ENCODE measurements around the gene FLT1.
A peak's percentile ranks its signal among the peaks of the same experiment; 100 is the strongest.

The FLT1 gene

DNA sequence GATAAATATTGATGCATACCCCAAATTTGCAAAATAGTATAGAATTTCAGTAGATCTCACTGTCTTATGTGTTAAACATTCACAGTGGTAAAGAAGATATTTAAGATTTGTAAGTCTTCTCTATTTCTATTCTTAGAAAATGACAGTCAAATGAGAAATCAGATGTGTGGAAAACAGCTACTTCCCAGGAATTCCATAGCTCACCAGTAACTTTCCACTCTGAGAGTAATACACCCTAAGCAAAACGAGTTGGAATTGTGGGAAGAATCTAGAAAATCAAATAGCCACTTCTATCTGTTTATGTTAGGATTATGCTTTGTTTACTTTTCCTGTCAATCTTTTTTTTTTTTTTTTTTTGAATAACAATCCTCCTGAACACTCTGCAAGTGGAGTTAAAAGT lies 69.1 kb downstream of the FLT1 start:
- no peaks in the 10 kb centered on the region for H3K9me3 ChIP-seq (ENCODE audit: control insufficient read depth in 5 of 5, low read length in 5 of 5)
- peaks cover 0 to 17% (median 0%) of the 10 kb centered on the region in 5 donors for H3K36me3 ChIP-seq (ENCODE audit: control insufficient read depth in 5 of 5, insufficient read depth in 5 of 5, low read length in 5 of 5)
- H3K27me3 ChIP-seq (ENCODE audit: control insufficient read depth in 5 of 5, insufficient read depth in 4 of 5, low read length in 5 of 5), result peaks cover 0 to 3% (median 0%) of the 10 kb centered on the region in 5 donors
- H3K9ac ChIP-seq (ENCODE audit: low read length in 5 of 5), result no peak overlapping the region
- peaks cover 0 to 29% (median 7%) of the 10 kb centered on the region in 5 donors for H3K4me1 ChIP-seq (ENCODE audit: control insufficient read depth in 5 of 5, insufficient read depth in 5 of 5, low read length in 5 of 5)
- H3K27ac ChIP-seq (ENCODE audit: low read depth, low read length), result no peak overlapping the region
- H3K4me3 ChIP-seq (ENCODE audit: low read depth in 1 of 5, low read length in 5 of 5), result no peak overlapping the region

DNA sequence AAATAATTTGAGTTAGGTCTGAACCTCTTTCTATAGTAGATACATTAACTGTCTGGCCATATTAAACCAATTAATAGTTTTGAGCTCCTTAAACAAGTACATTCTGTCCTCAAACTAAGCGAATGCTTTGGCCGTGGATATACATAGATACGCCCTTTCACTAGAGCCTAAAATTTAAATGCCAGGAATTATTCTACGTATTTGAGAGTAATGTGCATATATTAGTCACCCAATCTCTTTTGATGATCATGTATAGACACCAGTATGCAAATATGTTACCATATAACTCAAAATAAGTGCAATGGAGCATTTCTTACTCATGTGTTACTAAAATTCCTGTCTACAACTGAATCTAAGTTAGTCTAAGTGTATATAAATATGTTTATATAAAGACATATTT lies 70.4 kb downstream of the FLT1 start:
- no peak overlapping the region for H3K4me3 ChIP-seq (ENCODE audit: low read depth in 1 of 5, low read length in 5 of 5)
- H3K4me1 ChIP-seq (ENCODE audit: control insufficient read depth in 5 of 5, insufficient read depth in 5 of 5, low read length in 5 of 5), result peaks cover 0 to 35% (median 7%) of the 10 kb centered on the region in 5 donors
- peaks cover 0 to under 1% (median 0%) of the 10 kb centered on the region in 5 donors for H3K27me3 ChIP-seq (ENCODE audit: control insufficient read depth in 5 of 5, insufficient read depth in 4 of 5, low read length in 5 of 5)
- no peak overlapping the region for H3K9ac ChIP-seq (ENCODE audit: low read length in 5 of 5)
- no peak overlapping the region for H3K27ac ChIP-seq (ENCODE audit: low read depth, low read length)
- no peaks in the 10 kb centered on the region for H3K9me3 ChIP-seq (ENCODE audit: control insufficient read depth in 5 of 5, low read length in 5 of 5)
- H3K36me3 ChIP-seq (ENCODE audit: control insufficient read depth in 5 of 5, insufficient read depth in 5 of 5, low read length in 5 of 5), result peaks cover 0 to 15% (median 0%) of the 10 kb centered on the region in 5 donors

DNA sequence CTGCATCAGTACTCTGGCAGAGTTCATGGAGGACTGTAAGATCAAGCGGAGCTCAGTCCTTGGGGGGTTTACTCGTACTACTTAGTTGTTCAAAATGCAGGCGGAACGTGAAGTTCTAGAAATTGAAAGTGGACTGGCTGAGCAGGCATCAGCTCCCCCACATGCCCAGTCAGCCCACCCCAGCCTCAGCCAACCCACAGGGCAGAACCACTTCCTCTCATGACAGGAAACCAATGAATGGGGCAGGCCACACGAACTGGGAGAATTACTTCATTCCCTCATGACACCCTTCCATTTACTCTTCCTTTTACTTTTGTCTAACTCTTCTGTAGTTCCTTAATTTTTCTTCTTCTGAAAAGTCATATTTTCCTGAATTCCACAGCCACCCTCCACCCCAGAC lies 71.9 kb downstream of the FLT1 start:
- H3K4me3 ChIP-seq (ENCODE audit: low read depth in 1 of 5, low read length in 5 of 5), result peak overlapping the region in 1 of 5 donors; percentile 18
- peaks cover 0 to 2% (median 0%) of the 10 kb centered on the region in 5 donors for H3K27me3 ChIP-seq (ENCODE audit: control insufficient read depth in 5 of 5, insufficient read depth in 4 of 5, low read length in 5 of 5)
- H3K9me3 ChIP-seq (ENCODE audit: control insufficient read depth in 5 of 5, low read length in 5 of 5), result no peaks in the 10 kb centered on the region
- peaks cover 0 to 15% (median 0%) of the 10 kb centered on the region in 5 donors for H3K36me3 ChIP-seq (ENCODE audit: control insufficient read depth in 5 of 5, insufficient read depth in 5 of 5, low read length in 5 of 5)
- H3K4me1 ChIP-seq (ENCODE audit: control insufficient read depth in 5 of 5, insufficient read depth in 5 of 5, low read length in 5 of 5), result peaks cover 0 to 35% (median 7%) of the 10 kb centered on the region in 5 donors
- peak overlapping the region in 1 of 5 donors; percentile 44 for H3K9ac ChIP-seq (ENCODE audit: low read length in 5 of 5)
- no peak overlapping the region for H3K27ac ChIP-seq (ENCODE audit: low read depth, low read length)

DNA sequence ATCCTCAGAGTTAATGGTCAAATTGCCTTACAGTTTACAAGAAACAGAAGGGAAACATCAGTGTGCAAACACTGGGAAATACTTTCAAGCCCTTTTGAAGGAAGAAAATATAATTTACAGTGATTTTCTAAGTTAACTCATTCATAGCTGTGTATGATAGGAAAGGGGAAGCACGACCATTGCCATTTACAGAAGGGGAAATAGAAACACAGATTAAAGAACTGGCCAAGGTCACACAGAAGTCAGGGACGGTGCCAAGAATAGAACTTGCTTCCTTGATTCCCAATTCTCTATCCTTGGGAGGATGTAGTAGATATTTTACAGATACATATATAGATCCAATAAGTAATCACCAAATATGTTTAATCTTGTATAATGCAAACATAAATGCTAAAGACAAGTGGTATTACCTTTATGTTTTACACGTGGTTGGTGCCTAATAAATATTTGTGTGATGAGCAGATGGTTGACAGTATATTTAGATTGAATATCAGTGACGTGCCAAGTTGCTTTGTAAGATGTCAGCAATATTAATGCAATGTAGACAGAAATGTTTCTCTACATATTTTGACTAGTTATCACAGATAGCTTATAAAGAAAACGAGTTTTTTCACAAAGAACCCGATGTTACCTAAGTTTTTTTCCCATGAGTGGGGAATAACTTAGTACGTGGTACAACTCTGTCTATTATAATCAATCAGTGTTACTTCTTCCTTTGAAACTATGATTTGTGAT lies 73.1 kb downstream of the FLT1 start:
- no peaks in the 10 kb centered on the region for H3K9me3 ChIP-seq (ENCODE audit: control insufficient read depth in 5 of 5, low read length in 5 of 5)
- H3K4me1 ChIP-seq (ENCODE audit: control insufficient read depth in 5 of 5, insufficient read depth in 5 of 5, low read length in 5 of 5), result peaks cover 0 to 35% (median 7%) of the 10 kb centered on the region in 5 donors
- H3K36me3 ChIP-seq (ENCODE audit: control insufficient read depth in 5 of 5, insufficient read depth in 5 of 5, low read length in 5 of 5), result peaks cover 0 to 12% (median 0%) of the 10 kb centered on the region in 5 donors
- H3K4me3 ChIP-seq (ENCODE audit: low read depth in 1 of 5, low read length in 5 of 5), result no peak overlapping the region
- H3K27ac ChIP-seq (ENCODE audit: low read depth, low read length), result no peak overlapping the region
- H3K27me3 ChIP-seq (ENCODE audit: control insufficient read depth in 5 of 5, insufficient read depth in 4 of 5, low read length in 5 of 5), result peaks cover 0 to 2% (median 0%) of the 10 kb centered on the region in 5 donors
- H3K9ac ChIP-seq (ENCODE audit: low read length in 5 of 5), result no peak overlapping the region

DNA sequence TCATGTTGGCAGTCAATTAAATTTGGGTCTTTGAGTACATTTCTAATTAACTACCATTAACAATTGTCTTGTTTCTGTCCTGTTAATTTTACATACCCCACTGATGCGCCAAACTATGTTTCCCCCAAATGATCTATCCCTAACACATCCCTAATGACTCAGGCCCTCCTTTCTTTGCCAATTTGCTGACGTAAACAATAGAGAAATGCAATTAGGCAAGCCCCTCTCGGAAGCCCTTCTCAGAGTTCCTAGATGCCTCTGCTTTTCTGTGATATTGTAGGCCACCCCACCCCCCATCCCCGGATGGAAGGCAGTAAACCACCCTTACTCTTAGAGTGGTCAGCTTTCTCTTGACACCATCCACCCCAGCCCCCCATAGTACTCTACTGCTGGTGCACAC lies 74.2 kb downstream of the FLT1 start:
- Histone ChIP-seq H3K9ac (ENCODE audit: low read length in 5 of 5) (no peak overlapping the region), H3K27me3 (ENCODE audit: control insufficient read depth in 5 of 5, insufficient read depth in 4 of 5, low read length in 5 of 5) (peaks cover 0 to 2% (median 0%) of the 10 kb centered on the region in 5 donors), H3K27ac (ENCODE audit: low read depth, low read length) (no peak overlapping the region)

DNA sequence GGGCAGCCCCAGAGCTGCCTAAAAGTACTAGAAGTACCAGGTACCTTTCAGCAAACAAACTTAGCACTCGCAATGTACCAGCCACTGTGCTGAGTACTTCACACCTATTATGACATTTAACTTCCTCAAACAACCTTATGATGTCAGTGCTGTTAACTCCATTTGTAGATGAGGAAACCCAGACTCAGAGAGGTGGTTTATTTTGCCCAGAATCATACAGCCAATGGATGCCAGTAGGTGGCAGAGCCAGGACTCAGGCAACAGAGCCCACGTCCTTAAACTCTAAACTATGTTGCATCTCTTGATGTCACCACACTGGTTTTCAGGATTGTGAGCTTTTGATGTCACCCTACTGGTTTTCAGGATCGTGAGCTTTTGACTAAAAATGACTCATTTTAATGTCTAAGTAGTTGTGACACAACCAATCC lies 78.9 kb downstream of the FLT1 start:
- no peak overlapping the region for H3K27ac ChIP-seq (ENCODE audit: low read depth, low read length)
- peaks cover 0 to 20% (median 0%) of the 10 kb centered on the region in 5 donors for H3K4me1 ChIP-seq (ENCODE audit: control insufficient read depth in 5 of 5, insufficient read depth in 5 of 5, low read length in 5 of 5)
- H3K9ac ChIP-seq (ENCODE audit: low read length in 5 of 5), result no peak overlapping the region
- H3K36me3 ChIP-seq (ENCODE audit: control insufficient read depth in 5 of 5, insufficient read depth in 5 of 5, low read length in 5 of 5), result peaks cover 0 to 4% (median 0%) of the 10 kb centered on the region in 5 donors
- H3K4me3 ChIP-seq (ENCODE audit: low read depth in 1 of 5, low read length in 5 of 5), result no peak overlapping the region
- H3K27me3 ChIP-seq (ENCODE audit: control insufficient read depth in 5 of 5, insufficient read depth in 4 of 5, low read length in 5 of 5), result peaks cover 0 to 2% (median 0%) of the 10 kb centered on the region in 5 donors
- H3K9me3 ChIP-seq (ENCODE audit: control insufficient read depth in 5 of 5, low read length in 5 of 5), result no peaks in the 10 kb centered on the region

More for the DNA sequence above, 74.2 kb downstream of the FLT1 start:
- peaks cover 0 to 31% (median 7%) of the 10 kb centered on the region in 5 donors for H3K4me1 ChIP-seq (ENCODE audit: control insufficient read depth in 5 of 5, insufficient read depth in 5 of 5, low read length in 5 of 5)
- no peaks in the 10 kb centered on the region for H3K9me3 ChIP-seq (ENCODE audit: control insufficient read depth in 5 of 5, low read length in 5 of 5)
- H3K36me3 ChIP-seq (ENCODE audit: control insufficient read depth in 5 of 5, insufficient read depth in 5 of 5, low read length in 5 of 5), result peaks cover 0 to 5% (median 0%) of the 10 kb centered on the region in 5 donors
- no peak overlapping the region for H3K4me3 ChIP-seq (ENCODE audit: low read depth in 1 of 5, low read length in 5 of 5)

DNA sequence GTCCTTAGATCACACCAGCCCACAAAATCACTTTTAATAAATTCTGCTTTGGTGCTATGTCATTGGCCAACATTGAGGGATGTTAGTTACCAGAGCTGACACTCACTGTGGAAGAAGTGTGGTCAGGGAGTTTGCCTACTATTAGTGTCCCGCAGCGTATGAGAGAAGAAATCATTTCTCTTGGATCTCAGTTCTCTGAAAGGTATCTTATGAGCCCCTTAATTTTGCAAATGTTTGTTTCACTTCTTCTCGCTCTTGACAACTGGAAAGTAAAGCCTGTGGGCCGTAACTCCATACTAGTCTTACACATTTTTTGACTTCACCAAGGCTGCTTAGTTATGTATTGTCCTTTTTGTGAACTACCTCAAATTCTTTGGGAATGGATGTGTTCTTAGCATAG lies 80.9 kb downstream of the FLT1 start:
- Histone ChIP-seq H3K4me3 (ENCODE audit: low read depth in 1 of 5, low read length in 5 of 5) (no peak overlapping the region), H3K9ac (ENCODE audit: low read length in 5 of 5) (no peak overlapping the region), H3K27ac (ENCODE audit: low read depth, low read length) (peak overlapping the region; percentile 52), H3K9me3 (ENCODE audit: control insufficient read depth in 5 of 5, low read length in 5 of 5) (no peaks in the 10 kb centered on the region), H3K36me3 (ENCODE audit: control insufficient read depth in 5 of 5, insufficient read depth in 5 of 5, low read length in 5 of 5) (peaks cover 0 to 4% (median 0%) of the 10 kb centered on the region in 5 donors), H3K27me3 (ENCODE audit: control insufficient read depth in 5 of 5, insufficient read depth in 4 of 5, low read length in 5 of 5) (peaks cover 0 to 1% (median 0%) of the 10 kb centered on the region in 5 donors), H3K4me1 (ENCODE audit: control insufficient read depth in 5 of 5, insufficient read depth in 5 of 5, low read length in 5 of 5) (peaks cover 0 to 25% (median 1%) of the 10 kb centered on the region in 5 donors)

DNA sequence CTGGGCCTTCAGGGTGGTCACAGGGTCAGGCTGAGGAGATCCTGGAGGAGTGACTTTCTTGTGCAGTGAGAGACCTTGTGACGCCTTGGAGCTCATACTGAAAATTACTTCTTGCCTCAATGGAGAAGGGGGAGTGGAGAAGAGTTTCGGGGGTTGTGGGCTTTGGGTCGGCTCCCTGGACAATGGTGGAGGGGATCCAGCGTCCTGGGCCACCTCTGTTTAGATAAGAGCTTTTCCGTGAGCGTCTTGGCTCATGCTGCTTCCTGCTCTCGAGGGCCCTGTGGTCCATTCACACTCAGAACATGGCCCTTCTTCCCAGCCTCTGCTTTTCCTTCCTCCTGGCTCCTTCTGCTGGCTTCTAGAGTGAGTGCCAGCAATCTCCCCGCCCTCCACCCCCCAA lies 81.9 kb downstream of the FLT1 start:
- H3K9ac ChIP-seq (ENCODE audit: low read length in 5 of 5), result no peak overlapping the region
- peak overlapping the region; percentile 52 for H3K27ac ChIP-seq (ENCODE audit: low read depth, low read length)
- peaks cover 0 to 4% (median 0%) of the 10 kb centered on the region in 5 donors for H3K36me3 ChIP-seq (ENCODE audit: control insufficient read depth in 5 of 5, insufficient read depth in 5 of 5, low read length in 5 of 5)
- H3K4me3 ChIP-seq (ENCODE audit: low read depth in 1 of 5, low read length in 5 of 5), result no peak overlapping the region
- H3K27me3 ChIP-seq (ENCODE audit: control insufficient read depth in 5 of 5, insufficient read depth in 4 of 5, low read length in 5 of 5), result peaks cover 0 to 6% (median 0%) of the 10 kb centered on the region in 5 donors
- no peaks in the 10 kb centered on the region for H3K9me3 ChIP-seq (ENCODE audit: control insufficient read depth in 5 of 5, low read length in 5 of 5)
- H3K4me1 ChIP-seq (ENCODE audit: control insufficient read depth in 5 of 5, insufficient read depth in 5 of 5, low read length in 5 of 5), result peaks cover 0 to 34% (median 4%) of the 10 kb centered on the region in 5 donors

DNA sequence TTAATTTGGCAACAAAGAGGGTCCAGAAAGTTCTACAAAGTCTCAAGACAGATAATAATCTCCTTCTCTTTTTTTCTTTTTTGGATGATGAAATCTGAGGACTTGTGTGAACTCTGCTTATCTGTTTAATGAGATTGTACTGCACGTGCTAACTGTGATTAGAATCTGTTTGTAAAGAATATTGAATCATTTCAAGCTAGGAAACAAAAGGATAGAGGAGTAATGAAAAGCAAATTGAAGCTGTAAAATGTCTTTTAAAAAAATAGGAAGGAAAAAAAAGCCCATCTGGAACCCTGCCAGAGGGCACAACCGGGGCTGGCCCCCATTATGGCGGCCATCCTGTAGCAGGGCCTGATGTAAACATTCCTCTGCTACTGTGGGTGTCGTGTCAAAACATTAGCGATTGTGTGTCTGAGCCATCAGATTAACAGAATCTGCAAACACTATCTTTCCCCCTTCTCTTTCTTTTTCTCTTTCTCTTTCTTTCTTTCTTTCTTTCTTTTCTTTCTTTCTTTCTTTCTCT lies 83.0 kb downstream of the FLT1 start:
- Histone ChIP-seq H3K27me3 (ENCODE audit: control insufficient read depth in 5 of 5, insufficient read depth in 4 of 5, low read length in 5 of 5) (peaks cover 0 to 6% (median 0%) of the 10 kb centered on the region in 5 donors), H3K9ac (ENCODE audit: low read length in 5 of 5) (no peak overlapping the region), H3K4me1 (ENCODE audit: control insufficient read depth in 5 of 5, insufficient read depth in 5 of 5, low read length in 5 of 5) (peaks cover 0 to 41% (median 4%) of the 10 kb centered on the region in 5 donors), H3K4me3 (ENCODE audit: low read depth in 1 of 5, low read length in 5 of 5) (no peak overlapping the region), H3K27ac (ENCODE audit: low read depth, low read length) (no peak overlapping the region), H3K36me3 (ENCODE audit: control insufficient read depth in 5 of 5, insufficient read depth in 5 of 5, low read length in 5 of 5) (peaks cover 0 to 4% (median 0%) of the 10 kb centered on the region in 5 donors), H3K9me3 (ENCODE audit: control insufficient read depth in 5 of 5, low read length in 5 of 5) (no peaks in the 10 kb centered on the region)

DNA sequence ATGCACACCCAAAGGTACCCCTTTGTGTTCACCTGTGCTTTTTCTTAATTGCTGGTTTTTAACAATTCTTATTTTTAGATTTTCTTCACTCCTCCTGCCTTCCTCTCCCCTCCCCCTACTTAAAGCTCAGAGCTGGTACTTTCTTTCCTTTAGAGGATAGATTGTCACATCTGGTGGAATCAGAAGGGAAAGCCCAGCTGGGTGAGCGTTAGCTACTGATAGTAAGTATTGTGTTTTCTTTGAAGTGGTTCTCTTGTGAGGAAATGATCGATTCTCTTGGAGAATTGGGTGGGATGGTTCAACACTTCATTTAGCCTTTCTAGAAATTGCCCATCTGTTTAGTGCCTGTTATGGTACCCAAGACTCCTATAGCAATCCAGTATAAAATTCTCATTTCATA lies 84.8 kb downstream of the FLT1 start:
- Histone ChIP-seq H3K27ac (ENCODE audit: low read depth, low read length) (no peak overlapping the region), H3K9me3 (ENCODE audit: control insufficient read depth in 5 of 5, low read length in 5 of 5) (no peaks in the 10 kb centered on the region), H3K4me3 (ENCODE audit: low read depth in 1 of 5, low read length in 5 of 5) (no peak overlapping the region), H3K36me3 (ENCODE audit: control insufficient read depth in 5 of 5, insufficient read depth in 5 of 5, low read length in 5 of 5) (peaks cover 0 to 6% (median 0%) of the 10 kb centered on the region in 5 donors), H3K27me3 (ENCODE audit: control insufficient read depth in 5 of 5, insufficient read depth in 4 of 5, low read length in 5 of 5) (peaks cover 0 to 6% (median 0%) of the 10 kb centered on the region in 5 donors), H3K4me1 (ENCODE audit: control insufficient read depth in 5 of 5, insufficient read depth in 5 of 5, low read length in 5 of 5) (peaks cover 0 to 44% (median 4%) of the 10 kb centered on the region in 5 donors), H3K9ac (ENCODE audit: low read length in 5 of 5) (no peak overlapping the region)
